Prostate gland (tissue), 2 donors: ENCODE data around the gene PSEN1.

Source experiments
- CTCF ChIP-seq, 4 experiments: fragments of 200-600 bp in 2 of 4; fragments of 450-650 bp in 2 of 4; sonication (generic) in 2 of 4; IDR thresholded peaks; 1 replicate in 3 of 4; 2 replicates in 1 of 4; pipeline ENCODE4 v1.5.1; 2016 to 2019; ENCODE audit warnings: antibody characterized with exemption in 4 of 4, mild to moderate bottlenecking in 2 of 4, moderate library complexity in 2 of 4
- POLR2A ChIP-seq: fragments of 450-650 bp; IDR thresholded peaks from one replicate; pipeline ENCODE4 v1.6.1; 2016; ENCODE audit warnings: antibody characterized with exemption, mild to moderate bottlenecking
- POLR2AphosphoS5 ChIP-seq: sonication (generic); formaldehyde crosslinking; IDR thresholded peaks from one replicate; pipeline ENCODE4 v1.6.1; 2017; ENCODE audit warnings: antibody characterized with exemption

GRCh38 chr14:73221945-73222344 lies 85.6 kb downstream of the PSEN1 start:
- TF ChIP-seq CTCF (IDR thresholded peaks at IDR 0.05) = no peak
- no peak for TF ChIP-seq POLR2A
- no peak for TF ChIP-seq POLR2AphosphoS5
